Fibroblast of the aortic adventitia (primary cell): Measurements from ENCODE around the gene OR2C1. TPM values are rescaled to one million over a fixed set of nuclear protein-coding genes. Genes with fewer than 3 reads are reported as not detected.

Source experiments
- DNase-seq: peaks from one replicate; pipeline ENCODE4 v3.0.0-alpha.2; 2010; ENCODE audit warnings: low read depth
- H3K4me3 ChIP-seq: 2 replicates; pipeline ENCODE4 v1.5.1; 2011; ENCODE audit warnings: low read depth, mild to moderate bottlenecking, control low read depth, low read length, moderate library complexity
- total RNA-seq: library from RNA; depleted of rRNA; stranded (reverse); fragments of >200 nt; gene quantifications from 2 replicates; pipeline ENCODE4 v1.2.3, GENCODE V29; 2012; ENCODE audit warnings: low replicate concordance
- TF ChIP-seq, protein P1 (sequence below): IDR thresholded peaks from 2 replicates; pipeline ENCODE4 v1.5.1; 2011; ENCODE audit warnings: mild to moderate bottlenecking, low read length, control low read depth, inconsistent platforms; ENCODE audit not compliant: insufficient read depth

The OR2C1 gene
- total RNA-seq, 1 donor: 0.09 TPM

DNA sequence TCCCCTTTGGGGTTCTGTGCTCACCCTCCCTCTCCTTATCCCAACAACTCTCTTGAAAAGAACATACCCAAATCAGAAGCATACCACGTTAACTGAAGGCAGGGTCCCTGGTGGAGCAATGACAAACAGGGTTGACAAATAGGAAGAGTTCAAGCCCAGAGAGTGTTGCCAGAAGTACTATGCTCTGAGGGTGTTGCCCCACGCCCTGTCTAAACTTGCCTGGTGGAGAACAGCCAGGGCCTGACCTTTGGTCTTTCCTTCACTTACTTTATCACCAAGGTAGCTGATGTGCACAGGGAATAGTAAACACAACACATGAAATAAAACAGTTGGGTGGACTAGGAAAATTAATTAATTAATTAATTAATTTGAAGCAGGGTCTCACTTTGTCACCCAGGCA lies 27.0 kb upstream of the OR2C1 start:
- no peak for DNase-seq
- H3K4me3 ChIP-seq: no peak overlapping the region
- TF ChIP-seq, protein P1, sequence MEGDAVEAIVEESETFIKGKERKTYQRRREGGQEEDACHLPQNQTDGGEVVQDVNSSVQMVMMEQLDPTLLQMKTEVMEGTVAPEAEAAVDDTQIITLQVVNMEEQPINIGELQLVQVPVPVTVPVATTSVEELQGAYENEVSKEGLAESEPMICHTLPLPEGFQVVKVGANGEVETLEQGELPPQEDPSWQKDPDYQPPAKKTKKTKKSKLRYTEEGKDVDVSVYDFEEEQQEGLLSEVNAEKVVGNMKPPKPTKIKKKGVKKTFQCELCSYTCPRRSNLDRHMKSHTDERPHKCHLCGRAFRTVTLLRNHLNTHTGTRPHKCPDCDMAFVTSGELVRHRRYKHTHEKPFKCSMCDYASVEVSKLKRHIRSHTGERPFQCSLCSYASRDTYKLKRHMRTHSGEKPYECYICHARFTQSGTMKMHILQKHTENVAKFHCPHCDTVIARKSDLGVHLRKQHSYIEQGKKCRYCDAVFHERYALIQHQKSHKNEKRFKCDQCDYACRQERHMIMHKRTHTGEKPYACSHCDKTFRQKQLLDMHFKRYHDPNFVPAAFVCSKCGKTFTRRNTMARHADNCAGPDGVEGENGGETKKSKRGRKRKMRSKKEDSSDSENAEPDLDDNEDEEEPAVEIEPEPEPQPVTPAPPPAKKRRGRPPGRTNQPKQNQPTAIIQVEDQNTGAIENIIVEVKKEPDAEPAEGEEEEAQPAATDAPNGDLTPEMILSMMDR: no peak

GRCh38 chr16:3346041-3346440 lies 9.6 kb upstream of the OR2C1 start:
- H3K4me3 ChIP-seq: no peak overlapping the region
- TF ChIP-seq, protein P1: no peak
- DNase-seq: no peak

DNA sequence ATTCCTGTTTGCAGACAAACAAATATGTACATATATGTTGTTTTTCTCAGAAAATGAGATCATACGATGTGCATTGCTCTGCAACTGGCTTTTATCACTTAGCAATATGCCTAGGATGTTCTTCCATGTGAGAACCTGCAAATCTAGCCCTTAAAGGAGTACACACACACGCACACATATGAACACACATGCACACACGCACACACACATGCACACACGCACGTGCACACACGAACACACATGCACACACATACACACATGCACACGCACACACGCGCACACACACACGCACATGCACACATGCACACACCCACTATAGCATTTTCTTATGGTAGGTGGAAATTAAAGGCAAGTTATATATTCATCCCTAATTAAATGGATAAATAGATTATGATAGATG lies 8.1 kb upstream of the OR2C1 start:
- TF ChIP-seq, protein P1: no peak
- no peak for DNase-seq
- no peak overlapping the region for H3K4me3 ChIP-seq

GRCh38 chr16:3348547-3349167 lies 7.0 kb upstream of the OR2C1 start:
- TF ChIP-seq, protein P1: no peak
- no peak for DNase-seq

DNA sequence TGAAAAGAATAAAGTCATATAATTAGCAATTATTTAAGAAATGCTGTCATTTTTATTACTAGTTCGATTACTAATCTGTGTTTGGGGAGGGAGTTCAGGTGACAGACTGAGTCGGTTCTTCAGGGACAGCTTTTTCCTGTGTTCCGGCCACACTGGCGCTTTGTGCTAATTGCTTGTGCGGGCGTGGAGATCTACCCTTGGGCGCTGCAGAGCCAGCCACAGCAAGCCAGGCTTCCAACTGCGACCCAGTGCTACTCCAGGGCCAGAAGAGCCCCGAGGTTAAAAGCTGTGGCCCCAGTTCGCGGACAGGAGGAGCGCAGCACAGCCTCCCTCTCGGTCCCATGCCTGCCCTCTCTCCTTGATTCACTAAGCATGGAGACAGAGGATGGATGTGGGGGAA lies 6.5 kb upstream of the OR2C1 start:
- no peak overlapping the region for H3K4me3 ChIP-seq
- TF ChIP-seq, protein P1: no peak
- no peak for DNase-seq

More at GRCh38 chr16:3348547-3349167, 7.0 kb upstream of the OR2C1 start:
- H3K4me3 ChIP-seq: no peak overlapping the region

DNA sequence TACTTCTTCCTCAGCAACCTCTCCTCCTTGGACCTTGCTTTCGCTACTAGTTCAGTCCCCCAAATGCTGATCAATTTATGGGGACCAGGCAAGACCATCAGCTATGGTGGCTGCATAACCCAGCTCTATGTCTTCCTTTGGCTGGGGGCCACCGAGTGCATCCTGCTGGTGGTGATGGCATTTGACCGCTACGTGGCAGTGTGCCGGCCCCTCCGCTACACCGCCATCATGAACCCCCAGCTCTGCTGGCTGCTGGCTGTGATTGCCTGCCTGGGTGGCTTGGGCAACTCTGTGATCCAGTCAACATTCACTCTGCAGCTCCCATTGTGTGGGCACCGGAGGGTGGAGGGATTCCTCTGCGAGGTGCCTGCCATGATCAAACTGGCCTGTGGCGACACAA lies 429 bp downstream of the OR2C1 start:
- TF ChIP-seq, protein P1: no peak
- DNase-seq: no peak
- no peak overlapping the region for H3K4me3 ChIP-seq

GRCh38 chr16:3358871-3359270 lies 3.2 kb downstream of the OR2C1 start:
- TF ChIP-seq, protein P1: no peak
- DNase-seq: no peak

More at GRCh38 chr16:3358871-3359270, 3.2 kb downstream of the OR2C1 start:
- no peak overlapping the region for H3K4me3 ChIP-seq
